Measurements from ENCODE around the gene ACKR3.

Gene ACKR3

GRCh38 chr2:236588932-236589592 is 19.4 kb downstream of the ACKR3 start:
- no peak for DNase-seq

GRCh38 chr2:236590846-236591245 is 21.2 kb downstream of the ACKR3 start:
- DNase-seq, result no peak

DNA sequence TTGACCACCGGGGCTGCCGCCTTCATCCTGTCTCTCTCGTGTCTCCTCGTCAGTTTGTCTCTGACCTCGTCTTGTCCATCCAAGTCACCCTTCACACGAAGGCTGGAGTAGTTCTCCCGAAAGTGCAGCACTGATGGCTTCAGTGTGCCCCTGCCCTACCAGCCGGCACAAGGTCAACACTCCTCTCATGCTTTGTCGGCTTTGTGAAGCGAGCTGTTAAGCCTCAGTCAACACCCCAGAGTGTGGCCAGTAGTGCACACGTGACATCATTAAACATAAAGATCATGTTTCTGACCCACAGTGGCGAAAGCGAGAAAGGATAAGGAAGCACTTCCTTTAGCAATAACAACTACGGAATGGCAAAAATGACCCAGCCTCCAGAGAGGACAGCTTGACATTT is 23.2 kb downstream of the ACKR3 start:
- no peak for DNase-seq

GRCh38 chr2:236593531-236593930 is 23.9 kb downstream of the ACKR3 start:
- no peak for DNase-seq

DNA sequence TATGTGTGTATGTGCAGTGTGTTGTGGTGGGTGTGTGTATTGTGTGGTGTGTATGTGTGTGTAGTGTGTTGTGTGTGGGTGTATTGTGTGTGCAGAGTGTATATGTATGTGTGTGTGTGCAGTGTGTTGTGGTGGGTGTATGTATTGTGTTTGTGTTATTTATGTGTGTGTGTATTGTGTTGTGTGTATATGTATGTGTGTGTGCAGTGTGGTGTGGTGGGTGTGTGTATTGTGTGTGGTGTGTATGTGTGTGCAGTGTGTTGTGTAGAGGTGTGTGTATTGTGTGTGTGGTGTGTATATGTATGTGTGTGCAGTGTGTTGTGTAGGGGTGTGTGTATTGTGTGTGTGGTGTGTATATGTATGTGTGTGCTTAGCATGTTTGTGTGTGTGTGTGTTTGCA is 24.3 kb downstream of the ACKR3 start:
- DNase-seq, result no peak

- DNase-seq, result no peak
Observed at GRCh38 chr2:236597629-236598028, 28.0 kb downstream of the ACKR3 start.

DNA sequence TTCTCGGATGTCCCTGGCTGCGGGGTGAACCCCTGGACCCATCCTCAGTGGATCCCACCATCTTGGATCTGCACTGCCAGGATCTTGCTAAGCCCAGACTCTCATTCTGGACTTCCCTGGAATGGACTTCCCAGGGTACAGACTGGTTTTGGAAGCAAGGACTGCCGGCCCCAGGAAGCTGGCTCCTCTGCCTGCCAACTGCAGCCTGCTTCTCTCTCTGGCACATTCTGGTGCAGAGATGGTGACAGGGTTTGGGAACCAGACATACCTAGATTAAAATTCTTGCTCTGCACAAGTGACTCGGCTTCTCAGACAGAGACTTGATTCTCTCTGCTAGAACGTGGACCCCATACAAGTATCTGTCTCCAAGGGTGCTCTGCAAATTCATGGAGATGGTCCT is 29.4 kb downstream of the ACKR3 start:
- no peak for DNase-seq

- DNase-seq, result no peak
Observed at GRCh38 chr2:236600158-236600557, 30.5 kb downstream of the ACKR3 start.

GRCh38 chr2:236600892-236601291 is 31.3 kb downstream of the ACKR3 start:
- DNase-seq, result no peak

GRCh38 chr2:236601316-236602202 is 31.9 kb downstream of the ACKR3 start:
- no peak for DNase-seq

GRCh38 chr2:236602678-236603077 is 33.1 kb downstream of the ACKR3 start:
- no peak for DNase-seq

- DNase-seq, result no peak
Observed at GRCh38 chr2:236603361-236604015, 33.9 kb downstream of the ACKR3 start.

DNA sequence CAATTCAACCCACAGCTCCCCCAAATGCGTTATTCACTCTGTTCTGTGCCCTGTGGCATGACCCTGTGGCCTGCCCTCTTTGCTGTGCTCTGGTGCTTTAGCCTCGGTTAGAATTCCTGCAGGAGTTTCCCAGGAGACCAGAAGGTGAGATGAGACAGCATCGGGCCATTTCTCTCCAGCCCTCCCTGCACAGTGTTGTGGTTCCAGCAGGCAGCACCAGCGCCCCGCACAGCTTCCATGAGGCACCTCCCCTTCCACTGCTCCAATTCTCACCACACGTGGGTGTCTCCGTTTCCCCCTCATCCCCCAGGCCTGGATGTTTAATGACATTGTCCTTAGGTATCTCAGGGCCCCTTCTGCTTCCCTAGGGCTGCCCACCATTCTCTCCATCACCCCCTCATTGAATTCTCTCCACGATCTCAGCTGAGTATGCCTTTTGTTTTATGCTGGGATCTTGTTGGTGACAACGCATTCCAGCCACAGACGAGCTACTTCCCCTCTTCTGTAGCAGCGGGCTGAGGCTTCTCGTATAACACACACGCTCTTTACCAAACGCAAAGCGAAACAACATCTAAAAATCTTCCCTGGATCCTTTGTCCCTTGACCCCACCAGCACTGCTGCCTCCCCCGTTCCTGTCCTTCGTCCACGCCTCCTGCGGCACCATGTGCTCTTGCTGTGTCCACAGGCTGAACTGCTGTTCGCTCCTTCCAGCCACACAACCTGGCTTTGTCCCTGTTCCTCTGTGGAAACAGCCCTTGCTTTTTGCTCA is 35.1 kb downstream of the ACKR3 start:
- no peak for DNase-seq

DNA sequence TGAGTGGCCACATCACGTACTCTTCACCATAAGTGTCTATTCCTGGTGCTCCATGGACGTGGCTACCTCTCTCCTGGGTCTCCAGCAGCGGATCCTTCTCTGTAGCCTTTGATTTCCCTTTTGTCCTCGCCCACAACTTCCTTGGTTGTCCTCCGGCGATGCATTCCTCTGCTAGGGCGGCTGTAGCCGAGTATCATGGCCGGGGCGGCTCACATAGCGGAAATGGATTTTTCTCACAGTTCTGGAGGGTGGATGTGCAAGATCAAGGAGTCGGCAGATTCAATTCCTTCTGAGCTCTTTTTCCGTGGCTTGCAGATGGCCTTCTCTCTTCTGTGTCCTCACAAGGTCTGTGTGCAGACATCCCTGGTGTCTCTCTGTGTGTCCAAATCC is 35.7 kb downstream of the ACKR3 start:
- DNase-seq, result no peak

DNA sequence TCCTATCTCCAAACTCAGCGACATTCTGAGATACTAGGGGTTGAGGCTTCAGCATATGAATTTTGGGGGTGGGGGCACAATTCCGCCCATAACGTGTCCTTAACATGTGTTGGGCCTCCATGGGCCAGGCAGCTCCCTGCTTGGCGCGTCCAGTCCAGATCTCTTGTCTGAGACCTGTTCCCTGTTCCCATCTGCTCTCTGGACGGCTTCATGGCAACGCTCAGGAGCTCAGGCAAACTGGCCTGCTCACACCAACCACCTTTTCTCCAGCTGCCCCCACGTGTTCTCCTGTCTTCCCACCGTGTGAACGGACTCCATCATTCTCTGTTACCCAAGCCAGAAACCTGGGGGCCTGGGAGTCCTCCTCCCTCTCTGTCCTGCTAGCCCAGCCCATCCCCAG is 36.4 kb downstream of the ACKR3 start:
- no peak for DNase-seq

DNA sequence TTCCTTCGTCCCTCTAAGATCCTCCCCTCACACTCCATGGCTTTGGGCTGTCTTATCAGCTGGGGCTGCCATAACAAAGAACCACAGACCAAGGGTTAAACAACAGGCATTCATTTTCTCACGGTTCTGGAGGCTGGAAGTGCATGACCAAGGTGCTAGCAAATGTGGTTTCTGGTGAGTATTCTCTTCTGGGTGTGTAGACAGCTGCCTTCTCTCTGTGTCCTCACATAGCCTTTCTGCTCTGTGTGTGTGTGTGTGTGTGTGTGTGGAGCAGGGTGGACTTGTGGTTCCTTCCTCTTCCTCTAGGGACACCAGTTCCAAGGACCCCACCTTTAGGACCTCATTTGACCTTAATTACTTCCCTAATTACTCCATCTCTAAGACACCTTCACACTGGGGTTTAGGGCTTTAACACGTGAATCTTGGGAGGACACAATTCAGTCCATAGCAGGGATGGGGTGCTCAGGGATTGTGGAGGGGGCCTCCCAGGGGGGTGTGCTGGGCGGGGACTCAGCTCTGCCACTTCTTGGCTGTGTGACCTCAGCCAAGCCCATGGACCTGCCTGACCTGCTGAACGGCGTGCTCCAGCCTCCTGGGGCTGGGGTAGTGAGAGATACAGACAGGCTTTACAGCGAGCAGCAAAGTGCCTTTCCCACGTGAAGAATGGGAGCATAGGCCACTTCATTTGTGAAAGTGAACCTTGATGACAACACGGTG is 38.0 kb downstream of the ACKR3 start:
- DNase-seq, result no peak

- DNase-seq, result no peak
Observed at GRCh38 chr2:236608188-236608525, 38.5 kb downstream of the ACKR3 start.

GRCh38 chr2:236608710-236609109 is 39.1 kb downstream of the ACKR3 start:
- no peak for DNase-seq

DNA sequence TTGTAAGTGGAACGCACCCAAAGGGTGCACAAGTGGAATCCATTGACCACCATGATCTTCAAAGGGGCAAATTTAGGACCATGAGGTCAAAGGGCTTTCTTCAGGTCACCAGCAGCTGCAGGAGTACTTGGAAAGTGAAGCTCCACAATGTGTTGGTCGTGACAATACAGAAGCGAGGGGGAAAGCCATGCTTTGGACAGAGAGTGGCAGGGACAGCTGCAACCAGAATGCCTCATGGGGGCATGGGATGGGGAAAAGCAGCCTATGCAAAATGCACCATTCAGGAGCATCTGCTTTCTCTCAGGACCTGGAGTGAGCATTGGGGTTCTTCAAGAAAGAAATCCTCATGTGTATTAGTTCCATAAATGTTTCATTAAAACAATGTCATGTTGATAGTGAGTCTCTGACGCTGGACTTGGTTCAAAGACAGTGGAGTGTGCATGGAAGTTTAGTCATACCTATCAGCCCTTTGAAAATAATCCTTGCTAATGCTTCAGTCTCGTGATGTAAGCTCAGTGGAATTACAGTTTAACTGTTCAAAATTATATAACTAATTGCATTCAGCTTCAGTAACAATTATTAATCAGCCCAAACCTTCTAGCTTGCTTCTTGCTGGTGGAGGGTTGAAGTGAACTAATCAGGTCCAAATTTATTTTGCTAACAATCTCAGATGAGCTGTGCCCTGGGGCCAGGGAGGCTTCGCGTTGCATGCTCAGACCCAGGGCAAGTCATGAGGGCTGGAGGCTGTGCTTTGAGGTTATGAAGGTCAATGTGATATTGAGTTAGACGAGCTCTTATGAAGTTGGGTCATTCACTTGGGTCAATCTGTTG is 41.6 kb downstream of the ACKR3 start:
- no peak for DNase-seq

GRCh38 chr2:236612737-236613136 is 43.1 kb downstream of the ACKR3 start:
- no peak for DNase-seq

GRCh38 chr2:236613612-236614011 is 44.0 kb downstream of the ACKR3 start:
- no peak for DNase-seq

DNA sequence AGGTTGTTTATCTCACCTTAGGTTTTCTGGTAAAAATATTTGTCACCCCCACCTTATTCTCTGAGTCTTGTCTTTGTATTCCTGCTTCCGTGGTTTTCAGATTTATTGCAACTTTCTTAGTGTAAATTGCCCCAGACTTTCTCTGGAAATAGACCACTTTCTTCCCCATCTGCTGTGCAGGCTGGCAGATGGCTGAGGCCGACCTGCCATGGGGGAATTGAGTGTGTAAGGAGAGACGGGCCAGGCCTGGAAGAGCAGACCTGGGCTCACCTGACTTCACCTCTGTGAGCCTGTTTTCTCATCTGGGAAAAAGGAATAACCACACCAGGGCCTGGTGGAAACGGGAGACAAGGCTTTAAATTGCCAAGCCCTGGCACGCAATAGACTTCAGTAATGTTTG is 44.9 kb downstream of the ACKR3 start:
- no peak for DNase-seq
